ENCODE data around the gene SLC25A51.

The SLC25A51 gene

DNA sequence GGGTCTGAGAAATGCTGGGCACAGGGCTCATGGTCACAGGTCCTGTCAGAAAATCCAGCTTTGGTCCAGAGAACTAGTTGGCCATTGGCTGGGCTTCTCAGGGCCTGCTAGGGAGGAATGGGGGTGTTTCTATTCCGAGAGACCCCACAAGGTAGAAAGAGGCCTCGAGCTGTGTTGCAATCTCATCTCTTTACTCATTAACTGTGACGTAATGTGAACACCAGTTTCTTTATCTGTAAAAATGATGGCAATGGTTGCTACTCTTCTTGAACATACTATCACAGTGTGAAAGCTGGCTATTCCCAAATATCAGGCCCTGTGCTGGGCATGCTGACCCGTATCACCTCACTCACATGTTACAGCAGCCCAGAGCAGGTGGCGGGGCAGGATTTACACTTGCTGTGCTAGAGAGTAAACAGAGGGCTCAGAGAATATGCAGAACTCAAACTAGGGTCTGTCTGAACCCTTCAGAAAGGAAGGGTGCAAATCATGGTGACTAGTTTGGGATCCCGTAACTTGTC is 35.7 kb upstream of the SLC25A51 start:
- no peaks in the 10 kb centered on the region for H3K9me3 ChIP-seq (replicated peaks; ENCODE audit: insufficient read depth, low read length)
- H3K27me3 ChIP-seq (replicated peaks; ENCODE audit: insufficient read depth, low read length) = no peaks in the 10 kb centered on the region
- TF ChIP-seq EZH2 (optimal IDR thresholded peaks at IDR 0.05; ENCODE audit: low read depth, low read length) = no peak
- TF ChIP-seq EZH2phosphoT487 (IDR thresholded peaks at IDR 0.05; ENCODE audit: low read length) = no peak
- TF ChIP-seq, protein P1, sequence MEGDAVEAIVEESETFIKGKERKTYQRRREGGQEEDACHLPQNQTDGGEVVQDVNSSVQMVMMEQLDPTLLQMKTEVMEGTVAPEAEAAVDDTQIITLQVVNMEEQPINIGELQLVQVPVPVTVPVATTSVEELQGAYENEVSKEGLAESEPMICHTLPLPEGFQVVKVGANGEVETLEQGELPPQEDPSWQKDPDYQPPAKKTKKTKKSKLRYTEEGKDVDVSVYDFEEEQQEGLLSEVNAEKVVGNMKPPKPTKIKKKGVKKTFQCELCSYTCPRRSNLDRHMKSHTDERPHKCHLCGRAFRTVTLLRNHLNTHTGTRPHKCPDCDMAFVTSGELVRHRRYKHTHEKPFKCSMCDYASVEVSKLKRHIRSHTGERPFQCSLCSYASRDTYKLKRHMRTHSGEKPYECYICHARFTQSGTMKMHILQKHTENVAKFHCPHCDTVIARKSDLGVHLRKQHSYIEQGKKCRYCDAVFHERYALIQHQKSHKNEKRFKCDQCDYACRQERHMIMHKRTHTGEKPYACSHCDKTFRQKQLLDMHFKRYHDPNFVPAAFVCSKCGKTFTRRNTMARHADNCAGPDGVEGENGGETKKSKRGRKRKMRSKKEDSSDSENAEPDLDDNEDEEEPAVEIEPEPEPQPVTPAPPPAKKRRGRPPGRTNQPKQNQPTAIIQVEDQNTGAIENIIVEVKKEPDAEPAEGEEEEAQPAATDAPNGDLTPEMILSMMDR (IDR thresholded peaks at IDR 0.05; ENCODE audit: low read length) = no peak
- no peaks in the 10 kb centered on the region for H3F3A ChIP-seq (ENCODE audit: insufficient read depth, low read length)
- H4K20me1 ChIP-seq (ENCODE audit: insufficient read depth, low read length) = no peaks in the 10 kb centered on the region
- no peaks in the 10 kb centered on the region for H3K79me2 ChIP-seq (ENCODE audit: low read length)
- H3K9ac ChIP-seq (ENCODE audit: low read length) = no peak overlapping the region
- no peaks in the 10 kb centered on the region for H3K4me1 ChIP-seq (ENCODE audit: low read length)
- no peak overlapping the region for H3K4me2 ChIP-seq (ENCODE audit: low read depth, low read length)
- H3K27ac ChIP-seq (ENCODE audit: low read length) = no peak overlapping the region
- no peak overlapping the region for H2AFZ ChIP-seq (ENCODE audit: low read length)
- no peaks in the 10 kb centered on the region for H3K36me3 ChIP-seq (replicated peaks; ENCODE audit: insufficient read depth, low read length)
- no peak for DNase-seq
- no peaks in the 10 kb centered on the region for H3K9me2 ChIP-seq (replicated peaks; ENCODE audit: insufficient read depth, low read length)
- no peak overlapping the region for H3K4me3 ChIP-seq (ENCODE audit: low read length)

DNA sequence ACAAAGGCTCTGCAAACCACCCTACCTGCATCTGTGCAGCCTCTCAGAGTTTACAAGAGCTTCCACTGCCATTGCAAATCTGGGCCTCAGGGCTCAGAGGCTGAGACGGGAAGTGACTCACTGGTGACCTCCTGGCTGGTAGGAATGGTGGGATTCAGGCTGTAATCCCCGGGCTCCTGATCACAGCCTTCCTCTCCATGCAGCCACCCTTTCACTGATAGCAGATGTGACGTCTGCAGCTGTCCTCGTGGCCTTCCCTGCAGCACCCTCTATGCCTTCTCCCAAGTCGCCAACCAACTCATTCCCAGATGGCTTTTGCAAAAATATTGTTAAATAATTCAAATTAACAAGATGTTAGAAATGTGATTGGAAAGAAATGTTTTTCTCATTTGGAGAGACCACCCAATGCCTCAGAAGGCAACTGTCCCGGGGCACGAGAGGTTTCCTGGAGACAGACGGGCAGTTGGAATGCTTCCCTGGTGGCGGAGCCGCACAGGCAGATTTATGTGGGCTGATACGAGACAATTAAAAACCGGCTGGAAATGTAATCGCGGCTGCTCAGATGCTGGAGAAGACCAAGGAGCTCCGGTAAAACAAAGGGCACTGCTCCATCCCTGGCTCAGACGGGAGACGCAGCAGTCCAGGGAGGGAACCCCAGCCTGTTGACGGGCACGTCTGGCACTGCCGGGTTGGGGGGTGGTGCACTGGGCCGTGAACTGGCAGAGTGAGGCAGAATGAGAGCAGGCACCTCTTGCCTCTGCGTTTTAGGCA is 34.4 kb upstream of the SLC25A51 start:
- Histone ChIP-seq H3K9ac (ENCODE audit: low read length) (no peak overlapping the region), H3K27ac (ENCODE audit: low read length) (no peak overlapping the region), H3K27me3 (replicated peaks; ENCODE audit: insufficient read depth, low read length) (no peaks in the 10 kb centered on the region), H3F3A (ENCODE audit: insufficient read depth, low read length) (no peaks in the 10 kb centered on the region), H4K20me1 (ENCODE audit: insufficient read depth, low read length) (no peaks in the 10 kb centered on the region), H3K36me3 (replicated peaks; ENCODE audit: insufficient read depth, low read length) (no peaks in the 10 kb centered on the region), H3K79me2 (ENCODE audit: low read length) (no peaks in the 10 kb centered on the region), H3K4me2 (ENCODE audit: low read depth, low read length) (no peak overlapping the region), H3K9me3 (replicated peaks; ENCODE audit: insufficient read depth, low read length) (no peaks in the 10 kb centered on the region), H3K9me2 (replicated peaks; ENCODE audit: insufficient read depth, low read length) (no peaks in the 10 kb centered on the region), H3K4me1 (ENCODE audit: low read length) (no peaks in the 10 kb centered on the region), H3K4me3 (ENCODE audit: low read length) (no peak overlapping the region), H2AFZ (ENCODE audit: low read length) (no peak overlapping the region)
- TF ChIP-seq EZH2phosphoT487 (IDR thresholded peaks at IDR 0.05; ENCODE audit: low read length) = no peak
- no peak for DNase-seq

DNA sequence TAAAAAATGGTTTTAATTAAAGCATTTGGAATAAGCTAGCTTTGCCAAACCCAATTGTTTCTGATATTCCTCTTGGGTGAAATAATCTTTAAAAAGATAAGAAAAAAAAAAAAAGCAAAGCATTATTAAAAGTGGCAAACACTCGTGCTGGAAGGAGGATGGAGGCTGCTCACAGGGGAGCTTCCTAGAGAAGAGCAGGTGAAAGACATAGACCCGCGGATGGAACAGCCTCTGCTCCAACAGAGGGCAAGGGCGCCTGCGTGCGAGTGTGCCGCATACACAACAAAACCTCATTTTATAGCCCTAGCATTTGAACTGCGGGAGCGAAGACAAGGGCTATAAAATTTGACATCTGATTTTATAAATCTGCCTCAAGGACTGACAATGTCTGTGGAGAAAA is 33.4 kb upstream of the SLC25A51 start:
- H3F3A ChIP-seq (ENCODE audit: insufficient read depth, low read length) = no peaks in the 10 kb centered on the region
- no peaks in the 10 kb centered on the region for H3K27me3 ChIP-seq (replicated peaks; ENCODE audit: insufficient read depth, low read length)
- H3K9me3 ChIP-seq (replicated peaks; ENCODE audit: insufficient read depth, low read length) = no peaks in the 10 kb centered on the region
- no peak overlapping the region for H3K27ac ChIP-seq (ENCODE audit: low read length)
- no peak overlapping the region for H3K4me2 ChIP-seq (ENCODE audit: low read depth, low read length)
- no peak overlapping the region for H2AFZ ChIP-seq (ENCODE audit: low read length)
- H3K4me1 ChIP-seq (ENCODE audit: low read length) = no peaks in the 10 kb centered on the region
- no peak overlapping the region for H3K9ac ChIP-seq (ENCODE audit: low read length)
- no peaks in the 10 kb centered on the region for H3K9me2 ChIP-seq (replicated peaks; ENCODE audit: insufficient read depth, low read length)
- H3K79me2 ChIP-seq (ENCODE audit: low read length) = no peaks in the 10 kb centered on the region
- TF ChIP-seq, protein P1 (IDR thresholded peaks at IDR 0.05; ENCODE audit: low read length) = no peak
- no peak for TF ChIP-seq EZH2 (optimal IDR thresholded peaks at IDR 0.05; ENCODE audit: low read depth, low read length)
- no peaks in the 10 kb centered on the region for H4K20me1 ChIP-seq (ENCODE audit: insufficient read depth, low read length)
- no peak overlapping the region for H3K4me3 ChIP-seq (ENCODE audit: low read length)
- no peaks in the 10 kb centered on the region for H3K36me3 ChIP-seq (replicated peaks; ENCODE audit: insufficient read depth, low read length)
- no peak for DNase-seq

DNA sequence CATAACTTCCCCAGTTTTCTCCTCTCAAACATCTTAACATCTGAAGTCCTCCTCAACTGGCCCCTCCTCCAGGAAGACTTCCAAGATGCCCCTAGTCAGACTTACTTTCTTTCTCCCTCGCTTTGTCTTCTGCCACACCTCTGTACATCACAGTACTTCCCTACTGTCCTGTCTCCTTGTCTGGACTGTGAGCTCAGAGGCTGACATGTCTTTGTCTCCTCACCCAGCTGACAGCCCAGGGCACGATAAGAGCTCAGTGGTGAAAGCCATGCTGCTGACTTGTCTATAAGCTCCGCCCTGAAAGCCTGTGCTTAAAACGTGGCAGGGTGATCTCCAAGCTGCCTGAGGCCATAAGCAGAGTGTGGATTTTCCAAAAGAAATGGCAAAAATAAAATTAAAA is 33.0 kb upstream of the SLC25A51 start:
- H3K4me1 ChIP-seq (ENCODE audit: low read length) = no peaks in the 10 kb centered on the region
- H3K79me2 ChIP-seq (ENCODE audit: low read length) = no peaks in the 10 kb centered on the region
- H3K27ac ChIP-seq (ENCODE audit: low read length) = no peak overlapping the region
- no peaks in the 10 kb centered on the region for H3K27me3 ChIP-seq (replicated peaks; ENCODE audit: insufficient read depth, low read length)
- H3K4me3 ChIP-seq (ENCODE audit: low read length) = no peak overlapping the region
- H3K4me2 ChIP-seq (ENCODE audit: low read depth, low read length) = no peak overlapping the region
- H3F3A ChIP-seq (ENCODE audit: insufficient read depth, low read length) = no peaks in the 10 kb centered on the region
- H3K9ac ChIP-seq (ENCODE audit: low read length) = no peak overlapping the region
- no peaks in the 10 kb centered on the region for H3K9me3 ChIP-seq (replicated peaks; ENCODE audit: insufficient read depth, low read length)
- H3K36me3 ChIP-seq (replicated peaks; ENCODE audit: insufficient read depth, low read length) = no peaks in the 10 kb centered on the region
- no peak for TF ChIP-seq EZH2 (optimal IDR thresholded peaks at IDR 0.05; ENCODE audit: low read depth, low read length)
- no peak for TF ChIP-seq EZH2phosphoT487 (IDR thresholded peaks at IDR 0.05; ENCODE audit: low read length)
- TF ChIP-seq, protein P1 (IDR thresholded peaks at IDR 0.05; ENCODE audit: low read length) = no peak
- no peaks in the 10 kb centered on the region for H3K9me2 ChIP-seq (replicated peaks; ENCODE audit: insufficient read depth, low read length)
- no peaks in the 10 kb centered on the region for H4K20me1 ChIP-seq (ENCODE audit: insufficient read depth, low read length)
- H2AFZ ChIP-seq (ENCODE audit: low read length) = no peak overlapping the region
- DNase-seq = no peak
